Cardiac muscle cell (in vitro differentiated cells and primary cell): ENCODE measurements around the gene VHLL. TPM values are rescaled to one million over a fixed set of nuclear protein-coding genes. Genes with fewer than 3 reads are reported as not detected.

Experiments
- DNase-seq, 2 donors: peaks; one replicate each; pipeline versions ENCODE4 v3.0.0 to v3.0.0-alpha.2; 2010 to 2017; ENCODE audit warnings: low read depth in 1 of 2, low spot score in 1 of 2
- H3K27ac ChIP-seq: fragments of 200-600 bp; sonication (generic); 2 replicates; pipeline ENCODE4 v1.5.1; 2016
- H3K27me3 ChIP-seq: fragments of 200-600 bp; sonication (generic); 2 replicates; pipeline ENCODE4 v1.6.0; 2016; ENCODE audit warnings: control low read depth
- H3K36me3 ChIP-seq: fragments of 200-600 bp; sonication (generic); 2 replicates; pipeline ENCODE4 v1.5.1; 2016; ENCODE audit warnings: control low read depth
- H3K4me1 ChIP-seq: fragments of 200-600 bp; sonication (generic); 2 replicates; pipeline ENCODE4 v1.8.1; 2017; ENCODE audit warnings: low read depth, mild to moderate bottlenecking, mixed run types
- H3K4me3 ChIP-seq: fragments of 200-600 bp; sonication (generic); 2 replicates; pipeline ENCODE4 v1.5.1; 2016; ENCODE audit warnings: mild to moderate bottlenecking
- H3K9me3 ChIP-seq: fragments of 200-600 bp; sonication (generic); 2 replicates; pipeline ENCODE4 v1.5.1; 2017; ENCODE audit warnings: low read depth, mild to moderate bottlenecking, control low read depth
- polyA plus RNA-seq: library from polyadenylated mRNA; unstranded; fragments of >200 nt; fragmentation: Nextera tagmentation; extraction: Ambion mirVana; gene quantifications from 2 replicates; pipeline ENCODE4 v1.2.1, GENCODE V29; 2016
- total RNA-seq: library from RNA; depleted of rRNA; stranded (reverse); fragments of >200 nt; gene quantifications from 2 replicates; pipeline ENCODE4 v1.2.3, GENCODE V29; 2016
- TF ChIP-seq, protein P1 (sequence below): IDR thresholded peaks from 2 replicates; pipeline ENCODE4 v1.5.1; 2012; ENCODE audit warnings: low read depth, mild to moderate bottlenecking, low read length

VHLL gene
- total and polyA plus RNA-seq, 2 experiments from 2014 or later, result 0.21 to 0.98 TPM

DNA sequence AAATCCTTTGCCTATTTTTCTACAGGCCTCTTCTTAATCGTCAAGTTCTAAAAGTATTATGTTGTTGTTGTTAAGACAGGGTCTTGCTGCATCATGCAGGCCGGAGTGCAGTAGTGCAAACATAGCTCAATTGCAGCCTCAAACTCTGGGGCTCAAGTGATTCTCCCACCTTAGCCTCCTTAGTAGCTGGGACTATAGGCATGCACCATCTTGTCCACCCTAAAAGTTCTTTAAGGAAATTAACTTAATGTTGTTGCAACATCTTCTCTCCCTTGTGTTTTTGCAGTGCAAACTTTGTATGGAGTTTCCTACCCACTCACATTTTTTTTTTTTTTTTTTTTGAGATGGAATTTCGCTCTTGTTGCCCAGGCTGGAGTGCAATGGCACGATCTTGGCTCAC is 4.1 kb upstream of the VHLL start:
- Histone ChIP-seq H3K36me3 (peaks cover 12% of the 10 kb centered on the region), H3K4me1 (no peaks in the 10 kb centered on the region), H3K27me3 (no peaks in the 10 kb centered on the region), H3K4me3 (no peak overlapping the region), H3K27ac (no peak overlapping the region), H3K9me3 (no peaks in the 10 kb centered on the region)
- TF ChIP-seq, protein P1, sequence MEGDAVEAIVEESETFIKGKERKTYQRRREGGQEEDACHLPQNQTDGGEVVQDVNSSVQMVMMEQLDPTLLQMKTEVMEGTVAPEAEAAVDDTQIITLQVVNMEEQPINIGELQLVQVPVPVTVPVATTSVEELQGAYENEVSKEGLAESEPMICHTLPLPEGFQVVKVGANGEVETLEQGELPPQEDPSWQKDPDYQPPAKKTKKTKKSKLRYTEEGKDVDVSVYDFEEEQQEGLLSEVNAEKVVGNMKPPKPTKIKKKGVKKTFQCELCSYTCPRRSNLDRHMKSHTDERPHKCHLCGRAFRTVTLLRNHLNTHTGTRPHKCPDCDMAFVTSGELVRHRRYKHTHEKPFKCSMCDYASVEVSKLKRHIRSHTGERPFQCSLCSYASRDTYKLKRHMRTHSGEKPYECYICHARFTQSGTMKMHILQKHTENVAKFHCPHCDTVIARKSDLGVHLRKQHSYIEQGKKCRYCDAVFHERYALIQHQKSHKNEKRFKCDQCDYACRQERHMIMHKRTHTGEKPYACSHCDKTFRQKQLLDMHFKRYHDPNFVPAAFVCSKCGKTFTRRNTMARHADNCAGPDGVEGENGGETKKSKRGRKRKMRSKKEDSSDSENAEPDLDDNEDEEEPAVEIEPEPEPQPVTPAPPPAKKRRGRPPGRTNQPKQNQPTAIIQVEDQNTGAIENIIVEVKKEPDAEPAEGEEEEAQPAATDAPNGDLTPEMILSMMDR, result no peak
- DNase-seq, result no peak

DNA sequence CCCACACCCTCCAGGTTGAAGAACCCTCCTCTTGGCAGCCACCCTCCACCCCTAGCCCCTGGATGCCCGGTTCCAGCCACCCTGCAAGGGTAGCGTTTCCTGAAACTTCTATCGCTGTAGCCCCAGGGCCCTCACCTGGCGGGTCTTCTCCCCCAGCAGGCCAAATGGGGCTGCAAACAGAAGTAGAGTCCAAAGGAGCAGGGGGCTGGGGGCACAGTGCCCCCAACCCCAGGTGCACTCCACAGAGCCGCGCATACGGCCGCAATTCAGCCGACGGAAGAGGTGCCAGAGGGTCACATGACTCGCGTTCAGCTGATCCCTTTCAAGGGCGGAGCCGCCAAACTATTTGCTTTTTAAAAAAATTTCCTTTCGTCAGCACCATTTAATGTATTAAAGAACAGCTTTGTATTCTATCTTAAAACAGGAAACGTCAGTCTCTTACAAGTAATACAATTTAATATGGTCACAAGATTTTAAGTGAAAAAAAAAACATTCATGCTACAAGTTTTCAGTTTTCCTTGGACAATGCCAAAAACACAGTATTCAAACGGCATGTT is 3.6 kb downstream of the VHLL start, which contains the start of gene GLMP:
GLMP (minus strand) TSS at position 289 of the 557 bp plus-strand sequence; CDS start at position 255, 34 bp downstream.
- Histone ChIP-seq H3K4me1 (no peaks in the 10 kb centered on the region), H3K9me3 (no peaks in the 10 kb centered on the region), H3K27me3 (no peaks in the 10 kb centered on the region), H3K27ac (no peak within 1 kb of the TSS), H3K36me3 (no peaks in the 10 kb centered on the region), H3K4me3 (peak within 1 kb of the TSS; percentile 57)
- TF ChIP-seq, protein P1, result no peak
- peak; percentile 73 to 74 for DNase-seq

DNA sequence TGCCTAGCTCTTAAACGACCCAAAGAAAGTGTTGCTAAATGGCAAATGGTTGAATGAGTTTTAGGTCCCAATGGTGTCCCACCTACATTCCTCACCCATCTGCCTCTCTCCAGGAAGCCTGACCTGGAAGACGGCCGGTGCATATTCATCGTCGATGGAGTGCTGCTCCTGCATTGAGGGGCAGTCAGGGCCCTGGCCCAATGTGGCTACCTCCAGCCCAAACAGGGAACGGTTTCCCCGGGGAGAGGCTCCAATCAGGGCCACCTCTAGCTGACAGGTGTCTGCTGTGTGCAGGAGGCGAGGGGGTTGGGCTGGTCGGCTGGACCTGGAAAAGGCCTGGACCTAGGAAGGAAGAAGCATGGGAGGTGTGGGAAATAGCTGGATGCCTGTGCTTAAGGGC is 5.2 kb downstream of the VHLL start:
- DNase-seq, result no peak
- Histone ChIP-seq H3K36me3 (no peaks in the 10 kb centered on the region), H3K4me3 (no peak overlapping the region), H3K27ac (no peak overlapping the region), H3K27me3 (no peaks in the 10 kb centered on the region), H3K4me1 (no peaks in the 10 kb centered on the region), H3K9me3 (no peaks in the 10 kb centered on the region)
- TF ChIP-seq, protein P1, result no peak

DNA sequence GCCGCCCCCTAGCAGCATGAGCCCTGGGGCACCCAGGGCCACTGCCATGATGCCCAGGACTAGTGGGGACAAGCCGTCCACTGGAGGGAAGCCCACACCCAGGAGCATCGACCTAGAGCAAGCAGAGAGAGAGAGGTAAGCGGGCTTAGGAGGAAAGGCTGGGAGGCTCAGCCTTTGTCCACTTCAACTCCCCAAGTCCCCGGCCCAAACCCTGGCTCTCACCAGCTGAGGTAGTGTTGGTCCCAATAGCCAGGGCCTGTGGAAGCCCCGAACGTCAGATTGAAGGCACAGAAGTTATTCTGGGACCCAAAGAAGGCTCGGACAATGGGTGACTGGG is 6.0 kb downstream of the VHLL start:
- DNase-seq, result no peak
- Histone ChIP-seq H3K36me3 (no peaks in the 10 kb centered on the region), H3K27ac (no peak overlapping the region), H3K27me3 (no peaks in the 10 kb centered on the region), H3K4me1 (no peaks in the 10 kb centered on the region), H3K4me3 (no peak overlapping the region), H3K9me3 (no peaks in the 10 kb centered on the region)
- TF ChIP-seq, protein P1, result no peak

DNA sequence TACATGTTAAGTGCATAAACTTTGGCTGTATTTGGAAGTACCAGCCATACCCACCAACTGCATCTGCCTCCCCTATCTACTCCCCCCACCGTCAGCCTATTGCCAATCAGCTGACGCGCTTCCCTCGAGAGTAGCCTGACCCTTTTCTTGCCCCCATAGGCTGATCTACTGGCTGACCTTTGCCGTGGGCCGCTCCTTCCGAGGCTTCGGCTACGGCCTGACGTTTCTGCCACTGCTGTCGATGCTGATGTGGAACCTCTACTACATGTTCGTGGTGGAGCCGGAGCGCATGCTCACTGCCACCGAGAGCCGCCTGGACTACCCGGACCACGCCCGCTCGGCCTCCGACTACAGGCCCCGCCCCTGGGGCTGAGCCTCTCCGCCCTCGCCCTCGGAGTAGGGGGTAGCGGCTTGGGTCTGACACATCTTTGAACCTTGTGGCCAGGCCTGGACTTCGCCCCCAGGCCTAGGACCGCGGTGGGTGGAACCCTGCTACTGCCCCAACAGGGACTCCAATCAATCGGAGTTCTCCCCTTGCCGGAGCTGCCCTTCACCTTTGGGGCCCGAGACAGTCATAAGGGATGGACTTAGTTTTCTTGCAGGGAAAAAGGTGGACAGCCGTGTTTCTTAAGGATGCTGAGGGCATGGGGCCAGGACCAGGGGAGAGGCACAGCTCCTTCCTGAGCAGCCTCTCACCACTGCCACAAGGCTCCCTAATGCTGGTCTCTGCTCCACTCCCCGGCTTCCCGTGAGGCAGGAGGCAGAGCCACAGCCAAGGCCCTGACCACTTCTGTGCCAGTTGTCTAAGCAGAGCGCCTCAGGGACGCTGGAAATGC is 7.7 kb downstream of the VHLL start:
- Histone ChIP-seq H3K4me1 (no peaks in the 10 kb centered on the region), H3K27ac (peak overlapping the region; percentile 74), H3K27me3 (no peaks in the 10 kb centered on the region), H3K36me3 (no peaks in the 10 kb centered on the region), H3K9me3 (no peaks in the 10 kb centered on the region), H3K4me3 (peak overlapping the region; percentile 30)
- TF ChIP-seq, protein P1, result no peak
- DNase-seq, result peak; percentile 86 to 91
